ENCODE data around the gene NFATC1.

NFATC1 gene

DNA sequence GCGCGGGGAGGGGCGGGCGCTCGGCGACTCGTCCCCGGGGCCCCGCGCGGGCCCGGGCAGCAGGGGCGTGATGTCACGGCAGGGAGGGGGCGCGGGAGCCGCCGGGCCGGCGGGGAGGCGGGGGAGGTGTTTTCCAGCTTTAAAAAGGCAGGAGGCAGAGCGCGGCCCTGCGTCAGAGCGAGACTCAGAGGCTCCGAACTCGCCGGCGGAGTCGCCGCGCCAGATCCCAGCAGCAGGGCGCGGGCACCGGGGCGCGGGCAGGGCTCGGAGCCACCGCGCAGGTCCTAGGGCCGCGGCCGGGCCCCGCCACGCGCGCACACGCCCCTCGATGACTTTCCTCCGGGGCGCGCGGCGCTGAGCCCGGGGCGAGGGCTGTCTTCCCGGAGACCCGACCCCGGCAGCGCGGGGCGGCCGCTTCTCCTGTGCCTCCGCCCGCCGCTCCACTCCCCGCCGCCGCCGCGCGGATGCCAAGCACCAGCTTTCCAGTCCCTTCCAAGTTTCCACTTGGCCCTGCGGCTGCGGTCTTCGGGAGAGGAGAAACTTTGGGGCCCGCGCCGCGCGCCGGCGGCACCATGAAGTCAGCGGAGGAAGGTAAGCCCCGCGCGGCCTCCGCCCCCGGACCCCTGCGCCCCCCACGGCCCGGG is at the start of gene NFATC1:
NFATC1 (plus strand) TSS at position 170 of the 644 bp plus-strand sequence; CDS start at position 465, 295 bp downstream.
- DNase-seq (ENCODE audit: low read depth): peak; percentile 47

DNA sequence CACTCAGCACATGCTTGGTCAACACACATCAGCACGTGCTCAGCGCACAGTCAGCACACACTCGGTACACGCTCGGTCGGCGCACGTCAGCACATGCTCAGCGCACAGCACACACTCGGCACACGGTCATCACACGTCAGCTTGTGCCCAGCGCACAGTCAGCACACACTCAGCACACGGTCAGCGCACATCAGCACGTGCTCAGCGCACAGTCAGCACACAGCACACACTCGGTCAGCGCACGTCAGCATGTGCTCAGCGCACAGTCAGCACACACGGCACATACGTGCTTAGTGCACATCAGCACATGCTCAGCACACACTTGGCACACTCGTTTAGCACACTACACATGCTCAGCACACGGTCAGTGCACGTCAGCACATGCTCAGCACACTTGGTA is 49.7 kb upstream of the NFATC1 start:
- DNase-seq (ENCODE audit: low read depth): no peak

DNA sequence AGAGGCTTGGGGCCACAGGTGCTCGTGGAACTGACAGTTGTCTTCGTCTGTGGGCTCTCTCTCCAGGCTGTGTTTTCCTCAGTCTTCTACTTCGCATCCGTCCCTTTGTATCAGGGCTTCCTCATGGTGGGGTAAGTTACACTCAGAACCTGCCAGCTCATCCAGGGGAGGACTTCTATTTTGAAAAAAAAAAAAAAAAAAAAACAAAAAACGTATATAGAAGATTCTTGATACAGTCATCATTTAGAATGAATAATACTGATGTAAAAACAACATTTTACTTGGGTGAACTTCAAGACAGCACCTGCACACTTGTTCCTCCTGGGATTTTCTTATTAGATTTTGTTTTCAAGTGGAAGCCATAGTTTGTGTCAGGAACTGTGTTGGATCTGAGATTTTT is 47.7 kb upstream of the NFATC1 start:
- no peak for DNase-seq (ENCODE audit: low read depth)

DNA sequence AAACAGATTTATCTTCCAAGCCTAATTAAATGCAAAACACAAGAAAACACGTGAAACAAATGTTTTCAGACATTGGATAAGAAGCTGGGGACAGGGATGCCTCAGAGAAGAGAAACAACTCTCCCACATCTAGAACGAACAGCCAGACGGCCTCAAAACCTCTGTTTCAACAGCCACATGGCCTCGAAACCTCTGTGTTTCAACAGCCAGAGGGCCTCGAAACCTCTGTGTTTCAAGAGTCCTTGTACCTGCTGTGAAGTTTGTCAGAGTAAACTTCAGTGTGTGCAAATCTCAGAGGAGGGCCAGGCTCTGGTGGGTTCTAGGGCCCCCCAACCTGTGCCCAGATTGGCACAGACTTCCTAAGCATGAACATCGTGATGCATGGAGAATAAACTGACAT is 43.3 kb upstream of the NFATC1 start:
- DNase-seq (ENCODE audit: low read depth): no peak

DNA sequence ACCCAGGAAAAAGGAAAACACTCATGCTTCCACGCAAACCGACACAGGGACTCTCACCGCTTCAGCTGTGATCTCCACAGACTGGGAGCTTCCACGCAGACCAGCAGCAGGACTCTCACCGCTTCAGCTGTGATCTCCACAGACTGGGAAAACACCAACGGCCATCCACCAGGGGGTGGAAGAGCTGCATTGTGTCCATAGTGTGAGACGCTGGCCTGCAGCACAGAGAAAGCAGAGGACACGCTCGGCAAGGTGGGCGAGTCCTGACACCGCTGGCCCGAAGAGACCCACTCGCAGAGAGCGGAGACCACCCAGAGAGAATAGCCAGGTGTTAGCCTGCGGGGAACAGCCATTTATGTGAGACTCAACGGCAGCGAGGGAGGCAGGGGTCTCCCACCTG is 42.5 kb upstream of the NFATC1 start:
- DNase-seq (ENCODE audit: low read depth): no peak

DNA sequence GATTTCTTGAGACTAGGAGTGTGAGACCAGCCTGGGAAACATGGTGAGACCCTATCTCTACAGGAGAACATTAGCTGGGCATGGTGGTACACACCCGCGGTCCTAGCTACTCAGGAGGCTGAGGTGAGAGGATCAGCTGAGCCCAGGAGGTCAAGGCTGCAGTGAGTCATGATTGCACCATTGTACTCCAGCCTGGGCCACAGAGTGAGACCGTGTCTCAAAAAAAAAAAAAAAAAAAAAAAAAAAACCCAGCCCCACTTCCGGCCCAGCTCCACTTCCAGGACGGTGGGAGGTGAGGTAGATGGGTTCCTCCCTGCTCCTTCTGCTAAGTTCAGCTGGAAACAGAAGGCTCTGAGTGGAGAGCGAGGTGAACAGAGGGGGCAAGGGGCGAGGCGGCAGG is 41.4 kb upstream of the NFATC1 start:
- no peak for DNase-seq (ENCODE audit: low read depth)

DNA sequence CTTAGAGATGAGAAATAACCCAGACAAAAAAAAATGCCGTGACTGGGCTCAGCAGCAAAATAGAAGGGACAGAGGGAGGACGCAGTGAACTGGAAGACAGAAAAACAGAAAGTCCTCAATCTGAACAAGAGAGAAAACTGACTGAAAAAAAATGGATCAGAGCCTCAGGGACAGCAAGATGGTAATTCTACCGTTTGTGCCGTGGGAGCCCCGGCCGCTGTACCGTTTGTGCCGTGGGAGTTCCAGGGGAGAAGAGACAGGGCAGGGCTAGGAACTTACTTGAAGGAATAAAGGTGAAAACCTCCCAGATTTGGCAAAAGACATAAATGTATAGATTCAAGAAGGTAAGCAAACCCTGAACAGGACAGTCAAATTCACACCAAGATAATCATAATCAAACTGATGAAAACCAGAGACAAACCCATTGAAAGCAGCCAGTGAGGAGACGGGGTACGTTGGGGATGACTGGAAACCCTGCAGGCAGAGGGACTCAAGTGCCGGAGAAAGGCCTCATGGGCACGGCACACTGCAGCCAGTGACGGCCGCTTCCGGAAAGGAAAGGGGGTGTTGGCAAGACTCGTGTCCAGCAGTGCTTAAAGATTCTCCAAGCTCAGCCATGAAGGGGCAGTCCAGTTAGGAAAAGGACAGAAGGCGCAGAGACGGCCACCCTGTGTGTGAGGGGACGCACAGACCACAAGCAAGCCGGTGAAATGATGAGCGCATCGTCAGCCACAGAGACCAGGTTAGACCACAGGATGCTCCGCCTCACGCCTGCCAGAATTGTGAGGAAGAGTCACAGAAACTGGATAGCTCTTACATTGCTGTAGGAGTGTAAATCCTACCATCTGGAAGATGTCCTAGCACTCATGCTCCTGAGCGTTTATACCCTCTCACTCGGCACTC is 40.0 kb upstream of the NFATC1 start:
- DNase-seq (ENCODE audit: low read depth): no peak

DNA sequence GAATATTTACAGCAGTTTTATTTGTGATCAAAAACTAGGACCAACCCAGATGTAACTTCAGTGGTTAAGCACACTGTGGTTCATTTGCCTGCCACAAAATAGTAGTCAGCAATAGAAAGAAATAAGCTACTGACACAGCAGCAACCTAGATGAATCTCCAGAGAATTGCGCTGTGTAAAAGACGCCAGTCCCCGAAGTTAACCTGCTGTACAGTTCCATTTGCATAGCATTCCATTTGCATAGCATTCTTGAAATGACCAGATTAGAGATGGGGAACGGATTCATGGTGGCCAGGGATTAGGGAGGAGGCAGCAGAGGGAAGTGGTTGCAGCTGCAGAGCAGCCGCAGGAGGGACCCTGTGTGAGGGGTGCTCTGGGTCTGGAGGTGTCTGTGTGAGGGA is 39.3 kb upstream of the NFATC1 start:
- no peak for DNase-seq (ENCODE audit: low read depth)

DNA sequence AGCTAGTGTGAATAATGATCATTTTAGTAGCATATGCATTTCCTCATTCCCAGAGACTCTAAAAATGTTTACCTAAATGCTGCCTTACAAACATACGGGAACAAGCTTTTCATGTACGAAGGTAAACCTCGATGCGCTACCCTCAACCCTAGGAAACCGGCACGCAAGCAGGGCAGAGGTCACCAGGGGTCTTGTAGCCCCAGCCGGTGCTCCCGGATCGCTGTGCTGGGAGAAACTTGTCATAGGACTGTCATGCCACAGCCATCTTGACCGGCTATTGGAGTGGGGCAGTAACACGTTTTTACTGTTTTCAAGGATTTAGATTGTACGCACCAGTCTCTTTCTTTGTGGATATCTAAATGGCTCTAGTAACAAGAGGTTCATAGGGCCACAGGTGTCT is 34.8 kb upstream of the NFATC1 start:
- DNase-seq (ENCODE audit: low read depth): no peak

DNA sequence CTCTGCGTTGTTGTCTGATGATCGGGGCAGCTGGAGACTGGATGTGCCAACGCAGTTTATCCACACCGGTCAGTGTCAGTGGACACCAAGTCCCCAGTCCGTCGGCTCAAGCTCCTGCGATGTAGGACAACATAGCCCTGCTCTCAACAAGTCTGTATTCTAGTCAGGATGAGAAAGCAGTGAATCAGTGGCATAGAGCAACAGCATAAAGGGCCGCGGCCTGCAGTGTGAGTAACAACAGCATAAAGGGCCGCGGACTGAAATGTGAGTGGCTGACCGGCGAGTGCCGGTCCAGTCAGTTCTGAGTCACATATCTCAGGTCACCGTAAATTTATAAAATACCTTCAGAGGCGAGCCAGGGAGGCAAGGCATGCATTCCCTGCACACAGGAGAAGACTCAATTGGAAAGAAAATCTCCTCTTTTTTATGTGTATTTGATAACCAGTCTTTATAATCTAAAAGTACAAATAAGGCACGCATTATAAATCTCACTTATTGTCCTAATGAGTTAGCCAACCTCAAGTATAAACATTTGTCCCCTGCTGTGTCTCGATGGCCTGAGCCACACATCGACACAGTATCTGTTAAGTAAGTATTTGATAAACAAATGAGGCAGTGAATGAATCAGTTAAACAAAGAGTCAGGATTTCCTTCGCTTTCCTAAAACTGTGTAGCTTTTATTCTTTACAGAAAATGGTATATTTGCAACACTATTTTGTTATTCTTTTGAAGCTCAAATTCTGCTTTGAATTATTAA is 33.8 kb upstream of the NFATC1 start:
- DNase-seq (ENCODE audit: low read depth): no peak

DNA sequence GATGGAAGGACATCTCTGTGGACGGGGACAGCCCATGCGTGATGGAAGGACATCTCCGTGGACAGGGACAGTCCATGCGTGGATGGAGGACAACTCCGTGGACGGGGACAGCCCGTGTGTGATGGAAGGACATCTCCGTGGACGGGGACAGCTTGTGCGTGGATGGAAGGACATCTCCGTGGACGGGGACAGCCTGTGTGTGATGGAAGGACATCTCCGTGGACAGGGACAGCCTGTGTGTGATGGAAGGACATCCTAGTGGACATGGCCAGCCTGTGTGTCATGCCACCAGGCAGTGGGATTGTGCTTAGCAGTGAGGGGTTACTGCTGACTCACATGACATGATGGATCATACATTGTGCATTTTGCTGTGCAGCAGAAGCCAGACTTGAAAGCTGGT is 30.0 kb upstream of the NFATC1 start:
- no peak for DNase-seq (ENCODE audit: low read depth)

DNA sequence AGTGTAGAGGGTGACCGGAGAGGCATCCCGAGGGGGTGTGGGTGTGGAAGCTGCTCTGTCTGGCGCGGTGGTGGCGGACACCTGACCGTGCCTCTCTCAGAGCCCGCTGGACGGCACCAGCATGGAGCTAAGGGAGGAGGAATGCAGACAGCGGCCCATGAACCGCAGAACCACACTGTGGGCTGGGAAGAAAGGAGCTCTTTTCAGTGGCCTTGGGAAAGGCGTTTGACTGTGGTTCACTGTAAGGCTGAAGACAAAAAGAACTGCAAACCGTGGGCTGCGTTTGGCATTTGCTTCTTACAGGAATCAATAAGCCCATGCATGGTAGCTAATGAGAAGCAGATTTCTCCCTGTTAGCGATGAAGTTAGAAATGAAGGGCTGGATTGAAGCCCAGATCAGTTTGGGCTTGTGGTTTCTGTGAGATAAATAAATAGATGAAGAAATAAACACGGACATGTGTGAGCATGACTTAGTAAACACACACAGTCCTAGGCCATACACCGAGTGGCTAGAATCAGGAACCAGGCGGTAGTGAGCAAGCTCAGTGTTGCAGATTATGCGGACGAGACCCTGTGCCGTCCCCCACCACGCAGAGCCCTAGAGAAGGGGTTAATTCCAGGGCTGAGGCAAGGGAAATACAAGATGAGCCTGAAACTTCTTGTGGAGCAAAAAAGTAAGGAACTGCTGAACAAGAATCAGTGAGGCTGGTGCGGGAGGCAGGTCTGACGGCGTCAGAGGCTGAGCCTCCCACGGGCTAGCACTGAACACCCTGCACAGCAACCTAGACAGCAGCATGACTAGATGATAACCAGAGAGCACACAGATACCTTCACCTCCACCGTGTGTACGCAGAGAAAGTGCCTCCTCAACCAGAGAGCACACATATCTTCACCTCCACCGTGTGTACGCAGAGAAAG is 29.3 kb upstream of the NFATC1 start:
- peak; percentile 11 for DNase-seq (ENCODE audit: low read depth)

DNA sequence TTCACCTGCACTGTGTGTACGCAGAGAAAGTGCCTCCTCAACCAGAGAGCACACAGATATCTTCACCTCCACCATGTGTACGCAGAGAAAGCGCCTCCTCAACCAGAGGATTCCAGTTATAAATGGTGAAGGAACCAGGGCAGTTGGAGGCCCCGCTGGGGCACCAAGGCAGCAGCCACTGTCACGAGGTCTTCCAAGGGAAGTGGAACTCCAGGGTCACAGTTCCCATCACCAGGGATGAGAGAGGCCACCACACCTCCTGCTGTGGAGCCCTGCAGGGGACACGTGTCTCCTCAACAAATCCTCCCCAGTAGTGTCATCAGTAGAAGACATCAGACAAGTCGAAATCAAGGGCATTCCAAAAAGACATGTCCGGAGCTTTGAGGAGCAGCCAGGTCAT is 28.2 kb upstream of the NFATC1 start:
- no peak for DNase-seq (ENCODE audit: low read depth)

DNA sequence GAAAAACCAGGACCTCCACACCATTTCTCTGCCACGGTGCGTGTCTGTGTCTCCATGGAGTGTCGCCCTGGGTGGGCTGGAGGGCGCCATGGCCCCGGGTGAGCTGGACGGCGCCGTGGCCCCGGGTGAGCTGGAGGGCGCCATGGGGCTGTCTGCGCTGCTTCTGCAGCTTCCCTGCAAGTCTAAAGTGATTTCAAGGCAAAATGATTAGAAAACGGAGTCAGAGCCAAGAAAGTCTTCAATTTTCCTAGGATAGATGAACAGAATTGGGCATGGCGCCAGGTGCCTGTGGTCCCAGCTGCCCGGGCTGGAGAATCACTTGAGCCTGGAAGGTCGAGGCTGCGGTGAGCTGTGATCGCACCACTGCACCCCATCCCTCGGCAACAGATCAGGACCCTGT is 27.7 kb upstream of the NFATC1 start:
- DNase-seq (ENCODE audit: low read depth): no peak

DNA sequence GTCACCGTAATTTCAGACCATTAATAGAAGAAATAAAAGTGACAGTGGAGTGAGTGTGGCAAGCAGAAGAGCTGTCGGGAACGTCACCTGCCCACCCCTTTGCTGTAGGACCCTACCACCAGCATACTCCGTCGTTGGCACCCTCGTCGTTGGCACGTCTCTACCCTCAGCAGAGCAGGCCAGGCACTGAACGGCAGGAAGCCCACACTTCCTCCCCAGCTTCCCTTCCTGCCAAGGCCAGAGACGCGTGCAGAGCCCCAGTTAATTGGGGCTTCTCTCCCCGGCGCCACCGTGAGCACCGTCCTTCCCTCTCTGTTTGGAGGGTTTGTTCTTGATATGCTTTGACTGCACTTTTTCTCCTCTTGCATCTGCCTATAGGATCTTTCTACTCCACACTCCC is 27.0 kb upstream of the NFATC1 start:
- DNase-seq (ENCODE audit: low read depth): no peak

DNA sequence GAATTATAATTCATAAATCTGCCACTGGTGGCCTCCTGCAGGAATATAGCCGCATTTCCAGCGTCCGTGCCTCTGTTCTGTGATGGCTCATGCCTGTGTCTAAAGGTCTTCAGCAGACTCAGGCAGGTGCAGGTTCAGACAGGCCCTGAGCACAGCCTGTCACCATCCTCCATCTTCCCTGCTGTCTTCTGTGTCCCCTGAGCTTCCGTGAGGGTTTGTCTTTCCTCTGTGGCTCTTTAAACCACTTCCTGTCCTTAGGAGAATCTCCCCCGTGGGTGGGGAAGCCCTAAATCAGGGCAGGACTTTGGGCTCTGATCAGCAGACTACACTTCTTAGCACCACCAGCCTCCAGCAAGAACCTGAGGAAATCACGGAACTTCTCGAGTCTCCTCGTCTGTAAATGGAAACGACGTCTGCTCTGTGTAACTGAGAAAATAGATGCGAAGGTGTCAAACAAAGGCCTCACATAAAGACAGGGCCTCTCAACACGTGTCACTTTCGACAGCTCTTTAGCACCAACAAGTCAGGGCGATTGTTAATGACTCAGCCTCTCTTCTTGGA is 24.1 kb upstream of the NFATC1 start:
- no peak for DNase-seq (ENCODE audit: low read depth)

DNA sequence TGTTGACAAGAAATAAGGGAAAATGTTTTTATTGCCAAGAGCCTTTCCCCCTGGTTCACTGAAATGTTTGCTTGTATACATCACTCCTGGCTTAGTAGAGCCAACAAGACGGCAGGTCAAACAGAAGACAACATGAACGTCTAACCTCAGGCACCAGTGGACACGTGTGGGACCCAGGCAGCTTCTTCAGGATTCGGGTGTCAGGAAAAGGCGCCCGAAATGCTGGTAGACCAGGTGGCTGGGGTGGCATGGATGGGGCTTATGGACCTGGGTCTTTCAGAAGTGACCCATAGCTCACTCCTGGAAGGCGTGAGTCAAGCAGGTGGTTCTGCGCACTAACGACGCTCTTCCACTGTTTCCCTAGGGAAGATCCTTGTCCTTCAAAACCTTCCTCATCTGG is 23.3 kb upstream of the NFATC1 start:
- no peak for DNase-seq (ENCODE audit: low read depth)

DNA sequence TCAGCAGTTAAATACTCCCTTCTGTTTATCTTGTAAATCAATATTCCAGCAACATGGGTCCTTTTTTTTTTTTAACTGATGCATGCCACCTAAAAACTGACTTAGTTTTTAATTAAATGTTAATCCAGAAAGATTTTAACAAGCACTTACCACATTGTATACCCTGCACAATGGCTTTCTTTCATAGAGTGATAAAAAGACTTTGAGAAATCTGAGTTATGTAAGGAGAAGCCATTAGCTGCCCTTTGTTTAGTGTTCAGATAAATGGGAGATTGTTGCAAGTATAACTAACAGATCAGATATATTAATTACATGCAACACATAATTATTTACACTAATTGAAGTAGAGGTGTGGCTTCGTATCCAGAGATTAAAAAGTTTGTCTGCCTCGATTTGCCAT is 22.7 kb upstream of the NFATC1 start:
- no peak for DNase-seq (ENCODE audit: low read depth)

DNA sequence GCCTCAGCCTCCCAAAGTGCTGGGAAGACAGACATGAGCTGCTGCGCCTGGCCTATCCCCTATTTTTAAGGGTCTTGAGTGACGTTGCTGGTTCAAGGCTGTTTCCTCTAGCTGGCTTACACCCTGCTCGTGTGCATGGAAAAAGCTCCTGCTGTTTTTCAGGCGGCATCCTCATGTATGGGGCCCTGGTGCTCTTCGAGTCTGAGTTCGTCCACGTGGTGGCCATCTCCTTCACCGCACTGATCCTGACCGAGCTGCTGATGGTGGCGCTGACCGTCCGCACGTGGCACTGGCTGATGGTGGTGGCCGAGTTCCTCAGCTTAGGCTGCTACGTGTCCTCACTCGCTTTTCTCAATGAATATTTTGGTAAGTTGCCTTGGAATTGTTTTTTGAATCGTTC is 22.0 kb upstream of the NFATC1 start:
- DNase-seq (ENCODE audit: low read depth): no peak

DNA sequence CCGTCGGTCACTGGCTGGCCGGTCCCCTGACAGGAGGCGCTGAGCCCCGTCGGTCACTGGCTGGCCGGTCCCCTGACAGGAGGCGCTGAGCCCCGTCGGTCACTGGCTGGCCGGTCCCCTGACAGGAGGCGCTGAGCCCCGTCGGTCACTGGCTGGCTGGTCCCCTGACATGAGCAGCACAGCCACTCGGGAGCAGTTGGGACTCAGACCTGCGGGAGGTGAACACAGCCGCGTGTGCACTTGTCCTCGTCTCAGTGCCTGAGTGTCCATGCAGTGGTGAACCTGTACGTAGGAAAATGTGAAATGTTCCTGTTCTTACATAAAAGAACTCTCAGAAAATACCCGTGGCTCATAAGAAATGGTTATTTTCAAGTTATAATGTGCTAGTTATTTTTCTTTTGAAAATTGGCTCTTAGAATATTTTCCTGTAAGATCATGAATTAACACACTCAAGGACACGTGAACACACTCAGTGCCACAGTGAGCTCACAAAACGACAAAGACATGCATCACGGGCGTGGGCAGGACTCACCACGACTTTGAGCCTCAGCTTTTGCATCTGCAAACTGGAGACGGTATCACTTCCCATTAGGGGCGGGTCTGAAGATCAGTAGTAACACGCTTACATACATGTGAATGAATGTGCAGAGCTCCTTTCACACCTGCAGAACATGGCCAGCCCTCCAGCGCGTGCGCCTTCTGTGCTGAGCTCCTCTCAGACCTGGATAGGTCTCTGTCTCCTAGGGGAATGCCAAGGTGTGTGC is 21.1 kb upstream of the NFATC1 start:
- no peak for DNase-seq (ENCODE audit: low read depth)
